Measurements from ENCODE around the gene NUMBL. TPM values are rescaled to one million over a fixed set of nuclear protein-coding genes. Genes with fewer than 3 reads are reported as not detected.

NUMBL gene
- total RNA-seq, 1 experiment from 2014 or later, result 41.7 TPM

GRCh38 chr19:40641281-40641680, 49.2 kb downstream of the NUMBL start:
- BruUV-seq (replicated peaks), result no TSS peak
- Histone ChIP-seq H3K4me3 (replicated peaks in 1 of 2; ENCODE audit: low read depth in 1 of 2, low read length in 2 of 2) (no peak overlapping the region), H3K9me3 (ENCODE audit: control insufficient read depth in 1 of 2, insufficient read depth in 1 of 2, low read depth in 1 of 2, low read length in 2 of 2) (no peaks in the 10 kb centered on the region), H3K4me2 (ENCODE audit: low read length) (no peak overlapping the region), H2AFZ (ENCODE audit: low read depth, low read length, poor library complexity, severe bottlenecking) (no peak overlapping the region), H3K9me2 (ENCODE audit: insufficient read depth) (no peaks in the 10 kb centered on the region), H4K20me1 (ENCODE audit: insufficient read depth) (no peaks in the 10 kb centered on the region), H3K36me3 (ENCODE audit: control insufficient read depth in 1 of 2, insufficient read depth in 2 of 2, low read length in 2 of 2) (no peaks in the 10 kb centered on the region), H3K79me2 (ENCODE audit: insufficient read depth, low read length) (no peaks in the 10 kb centered on the region), H3K27me3 (ENCODE audit: insufficient read depth, low read length) (no peaks in the 10 kb centered on the region), H3K9ac (ENCODE audit: low read length) (no peak overlapping the region), H3K4me1 (ENCODE audit: control insufficient read depth in 1 of 2, insufficient read depth in 2 of 2, low read length in 2 of 2) (peaks cover 25 to 41% of the 10 kb centered on the region in 2 experiments), H3K27ac (ENCODE audit: low read depth, low read length) (no peak overlapping the region)
- no peak for DNase-seq (ENCODE audit: low read depth, low spot score)
- ATAC-seq, result no peak
- intact Hi-C loops (cut with micrococcal nuclease), result no loop called here
- TF ChIP-seq SIN3A (IDR thresholded peaks at IDR 0.05; ENCODE audit: low read depth) (no peak), REST (IDR thresholded peaks at IDR 0.05; ENCODE audit: low read depth) (no peak), ELF1 (IDR thresholded peaks at IDR 0.05; ENCODE audit: borderline replicate concordance, low read depth) (no peak), CBX3 (IDR thresholded peaks at IDR 0.05; ENCODE audit: low read depth) (no peak), MAX (IDR thresholded peaks at IDR 0.05) (no peak), ZFX (IDR thresholded peaks at IDR 0.05) (no peak)
- RAD21 ChIA-PET (ENCODE audit: low non-redundant PET in 1 of 2, low total read pairs in 2 of 2, uncharacterized antibody in 2 of 2, unreplicated experiment in 2 of 2), result no interaction called here
- CTCF ChIA-PET, result no interaction called here
- POLR2A ChIA-PET, result no interaction called here

DNA sequence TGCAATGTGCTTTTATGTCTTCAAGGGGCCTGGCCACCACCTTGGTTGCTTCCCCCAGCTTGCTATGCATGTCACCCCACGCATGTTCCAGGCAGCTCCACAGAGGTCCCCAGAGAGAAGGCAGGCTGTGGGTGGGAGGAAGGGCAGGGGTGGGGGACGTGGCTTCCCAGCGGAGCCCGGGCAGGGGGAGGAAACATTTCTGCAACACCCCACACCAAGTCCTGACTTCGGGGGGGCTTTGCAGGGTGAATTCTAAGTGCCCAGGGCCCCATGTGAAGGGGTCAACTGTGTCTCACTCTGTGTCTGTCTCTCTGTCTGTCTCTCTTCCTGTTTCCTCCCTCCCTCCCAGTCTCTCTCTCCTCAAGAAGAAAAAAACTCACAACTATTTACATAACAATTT, 49.7 kb downstream of the NUMBL start:
- Histone ChIP-seq H3K36me3 (ENCODE audit: control insufficient read depth in 1 of 2, insufficient read depth in 2 of 2, low read length in 2 of 2) (no peaks in the 10 kb centered on the region), H3K9me3 (ENCODE audit: control insufficient read depth in 1 of 2, insufficient read depth in 1 of 2, low read depth in 1 of 2, low read length in 2 of 2) (no peaks in the 10 kb centered on the region), H3K4me3 (replicated peaks in 1 of 2; ENCODE audit: low read depth in 1 of 2, low read length in 2 of 2) (no peak overlapping the region), H3K9me2 (ENCODE audit: insufficient read depth) (no peaks in the 10 kb centered on the region), H3K9ac (ENCODE audit: low read length) (no peak overlapping the region), H3K79me2 (ENCODE audit: insufficient read depth, low read length) (no peaks in the 10 kb centered on the region), H3K27me3 (ENCODE audit: insufficient read depth, low read length) (no peaks in the 10 kb centered on the region), H2AFZ (ENCODE audit: low read depth, low read length, poor library complexity, severe bottlenecking) (no peak overlapping the region), H3K4me2 (ENCODE audit: low read length) (no peak overlapping the region), H4K20me1 (ENCODE audit: insufficient read depth) (no peaks in the 10 kb centered on the region), H3K4me1 (ENCODE audit: control insufficient read depth in 1 of 2, insufficient read depth in 2 of 2, low read length in 2 of 2) (peaks cover 20 to 36% of the 10 kb centered on the region in 2 experiments), H3K27ac (ENCODE audit: low read depth, low read length) (no peak overlapping the region)
- ChIA-PET CTCF (no interaction called here), RAD21 (ENCODE audit: low non-redundant PET in 1 of 2, low total read pairs in 2 of 2, uncharacterized antibody in 2 of 2, unreplicated experiment in 2 of 2) (no interaction called here), POLR2A (no interaction called here)
- intact Hi-C loops (cut with micrococcal nuclease), result no loop called here
- no TSS peak for BruUV-seq (replicated peaks)
- no peak for DNase-seq (ENCODE audit: low read depth, low spot score)
- no peak for ATAC-seq
- TF ChIP-seq FOSL1 (IDR thresholded peaks at IDR 0.05; ENCODE audit: low read depth), result no peak
- no peak for TF ChIP-seq ZFX (IDR thresholded peaks at IDR 0.05)
- TF ChIP-seq SP1 (IDR thresholded peaks at IDR 0.05; ENCODE audit: low read depth), result no peak
- TF ChIP-seq TCF7L2 (IDR thresholded peaks at IDR 0.05; ENCODE audit: borderline replicate concordance, extremely low read depth, insufficient read depth, insufficient read length), result no peak
- TF ChIP-seq CTCF (IDR thresholded peaks at IDR 0.05 in 2 of 3, conservative IDR thresholded peaks at IDR 0.05 in 1 of 3; ENCODE audit: borderline replicate concordance in 1 of 3, insufficient read depth in 1 of 3, low read depth in 2 of 3, low read length in 2 of 3), result no peak
- no peak for TF ChIP-seq POLR2A (IDR thresholded peaks at IDR 0.05; ENCODE audit: borderline replicate concordance, extremely low read depth, insufficient read depth, insufficient read length)
- no peak for TF ChIP-seq POLR2AphosphoS5 (IDR thresholded peaks at IDR 0.05; ENCODE audit: low read depth, low read length)
- no peak for TF ChIP-seq RAD21 (IDR thresholded peaks at IDR 0.05; ENCODE audit: low read depth)
- TF ChIP-seq CEBPB (IDR thresholded peaks at IDR 0.05; ENCODE audit: low read depth), result no peak
- no peak for TF ChIP-seq ATF3 (IDR thresholded peaks at IDR 0.05)
- TF ChIP-seq SIN3A (IDR thresholded peaks at IDR 0.05; ENCODE audit: low read depth), result no peak
- no peak for TF ChIP-seq EZH2phosphoT487 (IDR thresholded peaks at IDR 0.05; ENCODE audit: borderline replicate concordance)
- TF ChIP-seq EGR1 (IDR thresholded peaks at IDR 0.05; ENCODE audit: low read depth), result no peak

Data from HCT116 (cell line).